HG02981 (cell line): Measurements from ENCODE around the gene SMYD4.

Source experiments
- ATAC-seq: cut with Tn5 transposase; IDR thresholded peaks from one replicate; pipeline ENCODE4 v1.9.1; 2021; ENCODE audit warnings: mild to moderate bottlenecking, moderate library complexity; ENCODE audit not compliant: unreplicated experiment

Gene SMYD4

DNA sequence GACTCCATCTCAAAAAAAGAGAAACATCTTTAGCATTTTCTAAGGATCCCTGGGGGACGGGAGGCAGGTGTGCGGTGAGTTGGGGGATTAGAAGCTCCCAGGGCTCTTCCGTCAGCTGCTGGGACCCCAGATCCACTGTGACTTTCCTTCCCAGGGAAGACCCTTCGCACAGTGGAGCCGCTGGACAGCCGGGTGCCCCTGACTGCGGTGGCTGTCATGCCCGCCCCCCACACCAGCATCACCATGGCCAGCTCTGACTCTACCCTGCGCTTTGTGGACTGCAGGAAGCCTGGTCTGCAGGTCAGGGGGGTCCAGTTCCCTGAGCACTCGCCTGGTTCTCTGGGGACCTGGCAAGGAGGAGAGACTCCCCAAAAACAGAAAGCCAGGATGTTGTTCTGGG is 94.3 kb downstream of the SMYD4 start:
- no peak for ATAC-seq

DNA sequence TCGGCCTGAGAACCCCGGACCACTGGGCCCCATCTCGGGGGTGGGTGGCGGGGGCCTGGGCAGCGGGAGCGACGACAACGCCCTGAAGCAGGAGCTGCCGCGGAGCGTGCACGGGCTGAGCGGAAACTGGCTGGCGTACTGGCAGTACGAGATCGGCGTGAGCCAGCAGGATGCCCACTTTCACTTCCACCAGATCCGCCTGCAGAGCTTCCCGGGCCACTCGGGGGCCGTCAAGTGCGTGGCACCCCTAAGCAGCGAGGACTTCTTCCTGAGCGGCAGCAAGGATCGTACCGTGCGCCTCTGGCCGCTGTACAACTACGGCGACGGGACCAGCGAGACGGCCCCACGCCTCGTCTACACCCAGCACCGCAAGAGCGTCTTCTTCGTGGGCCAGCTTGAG is 95.9 kb downstream of the SMYD4 start:
- ATAC-seq, result no peak

DNA sequence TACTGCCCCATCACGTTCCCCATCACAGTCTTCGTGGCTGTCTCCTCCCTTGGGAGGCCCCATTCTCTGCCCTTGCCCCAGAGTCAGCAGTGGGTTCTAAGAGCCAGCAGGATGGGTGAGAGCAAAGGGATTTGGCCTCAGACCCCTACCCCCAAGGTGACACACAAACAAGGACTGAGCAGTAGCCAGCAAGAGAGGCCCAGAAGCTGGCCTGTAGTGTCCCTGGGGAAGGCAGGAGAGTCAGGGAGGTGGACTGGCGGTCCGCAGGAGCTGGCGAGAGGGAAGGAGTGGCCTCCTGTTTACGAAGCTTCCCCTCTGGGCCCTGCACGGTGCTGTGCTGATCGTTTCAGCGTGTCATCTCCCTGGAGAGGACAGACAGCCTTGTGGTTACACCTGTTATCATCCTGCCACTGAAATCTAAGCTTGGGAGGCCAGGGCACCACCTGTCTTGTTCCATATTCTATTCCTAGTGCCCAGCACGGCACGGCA is 96.8 kb downstream of the SMYD4 start:
- ATAC-seq, result no peak

DNA sequence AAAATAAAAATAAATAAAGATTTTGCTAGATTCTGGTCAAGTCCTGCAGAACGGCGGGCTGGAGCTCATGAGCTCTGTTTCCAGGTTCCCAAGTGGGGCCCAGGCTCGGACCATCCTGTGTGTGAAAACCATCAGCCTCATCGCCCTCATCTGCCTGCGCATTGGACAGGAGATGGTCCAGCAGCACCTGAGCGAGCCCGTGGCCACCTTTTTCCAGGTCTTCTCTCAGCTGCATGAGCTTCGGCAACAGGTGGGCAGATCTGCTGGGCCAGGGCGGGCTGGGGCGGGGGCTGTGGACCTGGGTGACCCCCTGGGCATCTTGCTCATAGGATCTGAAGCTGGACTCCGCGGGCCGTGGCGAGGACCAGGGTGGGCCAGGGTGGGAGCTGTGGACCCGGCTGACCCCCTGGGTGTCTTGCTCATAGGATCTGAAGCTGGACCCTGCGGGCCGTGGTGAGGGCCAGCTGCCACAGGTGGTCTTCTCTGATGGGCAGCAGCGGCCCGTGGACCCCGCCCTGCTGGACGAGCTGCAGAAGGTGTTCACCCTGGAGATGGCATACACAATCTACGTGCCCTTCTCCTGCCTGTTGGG is 97.4 kb downstream of the SMYD4 start:
- ATAC-seq, result no peak

DNA sequence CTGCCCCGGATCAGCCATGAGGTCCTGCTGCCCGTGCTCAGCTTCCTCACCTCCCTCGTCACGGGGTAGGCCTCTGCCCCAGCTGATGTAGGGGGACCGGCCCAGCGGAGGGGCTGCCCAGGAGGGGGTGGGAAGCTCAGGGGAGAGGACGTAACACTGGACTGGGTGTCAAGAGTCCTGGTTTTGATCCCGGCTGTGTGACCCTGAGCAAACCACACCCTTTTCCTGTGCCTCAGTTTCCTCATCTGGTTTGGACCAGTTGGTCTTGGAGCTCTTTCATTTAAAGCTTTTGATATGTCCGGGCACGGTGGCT is 98.6 kb downstream of the SMYD4 start:
- no peak for ATAC-seq

DNA sequence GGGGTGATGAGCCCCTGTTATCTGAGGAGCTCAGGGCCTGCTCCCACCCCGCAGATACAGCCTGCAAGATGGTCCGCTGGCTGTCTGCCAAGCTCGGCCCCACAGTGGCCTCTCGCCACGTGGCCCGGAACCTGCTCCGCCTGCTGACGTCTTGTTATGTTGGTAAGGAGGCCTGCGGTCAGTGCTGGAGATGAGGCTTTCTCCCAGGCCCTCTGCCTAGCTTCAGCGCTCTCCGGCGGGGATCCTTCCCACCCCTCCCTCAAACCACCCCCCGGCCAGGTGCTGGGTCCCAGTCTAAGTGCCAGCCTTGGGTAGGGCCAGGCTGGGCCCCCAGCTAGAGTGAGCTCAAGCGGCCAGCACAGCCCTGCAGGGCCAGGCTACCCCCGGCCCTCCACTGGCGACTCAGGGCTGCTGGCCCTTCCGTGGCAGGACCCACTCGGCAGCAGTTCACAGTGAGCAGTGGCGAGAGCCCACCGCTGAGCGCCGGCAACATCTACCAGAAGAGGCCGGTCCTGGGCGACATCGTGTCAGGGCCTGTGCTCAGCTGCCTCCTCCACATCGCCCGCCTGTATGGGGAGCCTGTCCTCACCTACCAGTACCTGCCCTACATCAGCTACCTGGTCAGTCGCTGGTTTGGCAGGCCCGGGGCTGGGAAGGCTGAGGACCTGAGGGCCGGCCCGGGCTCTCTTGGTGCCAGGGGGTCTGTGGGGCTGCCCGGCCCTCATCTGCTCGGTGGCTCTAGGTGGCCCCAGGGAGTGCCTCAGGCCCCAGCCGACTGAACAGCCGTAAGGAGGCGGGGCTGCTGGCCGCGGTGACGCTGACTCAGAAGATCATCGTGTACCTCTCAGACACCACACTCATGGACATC is 99.1 kb downstream of the SMYD4 start:
- ATAC-seq, result no peak

DNA sequence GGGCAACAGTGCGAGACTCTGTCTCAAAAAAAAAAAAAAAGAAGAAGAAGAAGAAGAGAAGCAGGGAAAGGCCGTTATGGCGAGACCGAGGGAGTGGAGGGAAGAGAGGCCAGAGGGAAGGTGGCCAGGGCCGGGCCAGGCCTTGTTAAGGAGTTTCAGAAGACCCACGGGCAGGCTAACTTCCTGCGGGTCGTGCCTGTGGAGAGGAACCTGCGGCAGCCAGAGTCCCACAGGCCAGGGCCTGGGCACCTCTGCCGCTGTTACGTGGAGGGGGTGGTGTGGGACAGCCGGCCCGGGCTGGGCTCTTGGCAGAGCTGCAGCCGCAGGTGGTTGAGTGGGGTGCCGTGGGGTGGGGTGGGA is 99.8 kb downstream of the SMYD4 start:
- no peak for ATAC-seq
